Peyer's patch (tissue), 4 donors: ENCODE data around the gene MTUS2.

Experiments used
- POLR2A ChIP-seq, 2 donors: fragments of 450-650 bp; IDR thresholded peaks; one replicate each; pipeline ENCODE4 v1.5.1; 2017; ENCODE audit warnings: antibody characterized with exemption in 2 of 2, mild to moderate bottlenecking in 2 of 2, moderate library complexity in 2 of 2
- TF ChIP-seq, protein P1 (sequence below), 6 experiments: fragments of 450-650 bp in 4 of 6; fragments of 200-600 bp in 2 of 6; sonication (generic) in 1 of 6; IDR thresholded peaks; one replicate each; pipeline ENCODE4 v1.5.1; 2017 to 2019; ENCODE audit warnings: antibody characterized with exemption in 6 of 6, mild to moderate bottlenecking in 3 of 6, moderate library complexity in 1 of 6

DNA sequence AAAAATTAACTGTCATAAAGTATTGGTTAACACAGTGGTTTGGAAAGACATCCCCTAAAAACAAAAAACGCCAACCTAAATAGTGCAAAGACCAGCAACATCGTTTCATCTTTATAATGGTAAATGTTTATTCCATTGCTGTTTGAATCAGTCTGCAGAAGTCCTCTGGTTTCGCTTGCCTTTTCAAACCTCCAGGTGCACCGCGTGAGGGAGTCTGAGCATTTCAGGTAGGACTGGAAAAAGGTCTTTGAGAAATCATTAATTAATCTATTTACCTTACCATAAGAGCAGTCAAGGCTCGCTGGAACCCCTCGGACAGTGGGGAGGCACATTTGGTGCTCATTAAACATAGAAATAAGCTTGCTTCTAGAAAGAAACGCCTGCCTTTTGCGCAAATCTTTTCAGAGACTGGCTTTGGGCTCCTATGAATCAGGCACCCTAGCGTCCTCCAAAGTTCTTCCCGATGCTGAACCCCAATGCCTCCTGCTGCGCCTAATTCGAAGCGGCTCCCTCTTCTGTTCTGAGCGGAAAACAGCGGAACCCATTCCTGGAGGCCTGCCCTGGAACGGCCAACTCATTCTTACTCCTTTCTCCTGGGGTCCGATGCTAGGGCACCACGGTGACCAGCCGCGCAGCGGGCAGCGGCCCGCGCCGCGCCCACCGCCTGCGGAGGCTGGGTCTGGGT lies 951 bp upstream of the MTUS2 start:
- TF ChIP-seq, protein P1, sequence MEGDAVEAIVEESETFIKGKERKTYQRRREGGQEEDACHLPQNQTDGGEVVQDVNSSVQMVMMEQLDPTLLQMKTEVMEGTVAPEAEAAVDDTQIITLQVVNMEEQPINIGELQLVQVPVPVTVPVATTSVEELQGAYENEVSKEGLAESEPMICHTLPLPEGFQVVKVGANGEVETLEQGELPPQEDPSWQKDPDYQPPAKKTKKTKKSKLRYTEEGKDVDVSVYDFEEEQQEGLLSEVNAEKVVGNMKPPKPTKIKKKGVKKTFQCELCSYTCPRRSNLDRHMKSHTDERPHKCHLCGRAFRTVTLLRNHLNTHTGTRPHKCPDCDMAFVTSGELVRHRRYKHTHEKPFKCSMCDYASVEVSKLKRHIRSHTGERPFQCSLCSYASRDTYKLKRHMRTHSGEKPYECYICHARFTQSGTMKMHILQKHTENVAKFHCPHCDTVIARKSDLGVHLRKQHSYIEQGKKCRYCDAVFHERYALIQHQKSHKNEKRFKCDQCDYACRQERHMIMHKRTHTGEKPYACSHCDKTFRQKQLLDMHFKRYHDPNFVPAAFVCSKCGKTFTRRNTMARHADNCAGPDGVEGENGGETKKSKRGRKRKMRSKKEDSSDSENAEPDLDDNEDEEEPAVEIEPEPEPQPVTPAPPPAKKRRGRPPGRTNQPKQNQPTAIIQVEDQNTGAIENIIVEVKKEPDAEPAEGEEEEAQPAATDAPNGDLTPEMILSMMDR (IDR thresholded peaks at IDR 0.05) = no peak
- TF ChIP-seq POLR2A (IDR thresholded peaks at IDR 0.05) = no peak
